Fibroblast of villous mesenchyme (primary cell): ENCODE data around the gene HSBP1. TPM values are rescaled to one million over a fixed set of nuclear protein-coding genes. Genes with fewer than 3 reads are reported as not detected.

Source experiments
- DNase-seq: peaks from one replicate; pipeline ENCODE4 v3.0.0-alpha.2; 2010; ENCODE audit warnings: low read depth
- H3K4me3 ChIP-seq: 2 replicates; pipeline ENCODE4 v1.5.1; 2011; ENCODE audit warnings: low read depth, mild to moderate bottlenecking, low read length
- total RNA-seq: library from RNA; depleted of rRNA; stranded (reverse); fragments of >200 nt; gene quantifications from 2 replicates; pipeline ENCODE4 v1.2.3, GENCODE V29; 2012
- TF ChIP-seq, protein P1 (sequence below): IDR thresholded peaks from 2 replicates; pipeline ENCODE4 v1.5.1; 2012; ENCODE audit warnings: low read depth, mild to moderate bottlenecking, low read length; ENCODE audit not compliant: insufficient read depth

Gene HSBP1
- total RNA-seq, 1 donor: 30.2 TPM

DNA sequence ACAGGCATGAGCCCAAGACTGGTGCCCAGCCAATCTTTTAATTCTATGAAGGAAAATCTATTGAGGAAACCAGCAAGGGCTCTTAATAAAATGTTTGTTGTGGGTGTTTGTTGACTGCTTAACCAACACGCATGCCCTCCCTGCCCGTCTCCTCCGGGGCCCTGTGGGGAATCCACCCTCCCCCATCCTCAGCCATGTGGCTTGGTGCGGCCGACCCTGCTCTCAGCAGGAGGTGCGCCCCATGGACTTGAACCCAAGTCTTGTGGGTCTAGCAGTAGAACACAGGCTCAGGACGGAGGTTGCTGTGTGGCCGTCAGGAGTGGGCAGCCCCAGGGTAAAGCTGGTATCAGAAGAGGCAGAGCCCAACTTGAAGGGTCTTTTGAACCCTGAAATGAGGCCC lies 46.1 kb downstream of the HSBP1 start:
- no peak overlapping the region for H3K4me3 ChIP-seq
- no peak for DNase-seq
- TF ChIP-seq, protein P1, sequence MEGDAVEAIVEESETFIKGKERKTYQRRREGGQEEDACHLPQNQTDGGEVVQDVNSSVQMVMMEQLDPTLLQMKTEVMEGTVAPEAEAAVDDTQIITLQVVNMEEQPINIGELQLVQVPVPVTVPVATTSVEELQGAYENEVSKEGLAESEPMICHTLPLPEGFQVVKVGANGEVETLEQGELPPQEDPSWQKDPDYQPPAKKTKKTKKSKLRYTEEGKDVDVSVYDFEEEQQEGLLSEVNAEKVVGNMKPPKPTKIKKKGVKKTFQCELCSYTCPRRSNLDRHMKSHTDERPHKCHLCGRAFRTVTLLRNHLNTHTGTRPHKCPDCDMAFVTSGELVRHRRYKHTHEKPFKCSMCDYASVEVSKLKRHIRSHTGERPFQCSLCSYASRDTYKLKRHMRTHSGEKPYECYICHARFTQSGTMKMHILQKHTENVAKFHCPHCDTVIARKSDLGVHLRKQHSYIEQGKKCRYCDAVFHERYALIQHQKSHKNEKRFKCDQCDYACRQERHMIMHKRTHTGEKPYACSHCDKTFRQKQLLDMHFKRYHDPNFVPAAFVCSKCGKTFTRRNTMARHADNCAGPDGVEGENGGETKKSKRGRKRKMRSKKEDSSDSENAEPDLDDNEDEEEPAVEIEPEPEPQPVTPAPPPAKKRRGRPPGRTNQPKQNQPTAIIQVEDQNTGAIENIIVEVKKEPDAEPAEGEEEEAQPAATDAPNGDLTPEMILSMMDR: no peak

GRCh38 chr16:83854420-83854819 lies 46.6 kb downstream of the HSBP1 start:
- no peak overlapping the region for H3K4me3 ChIP-seq
- TF ChIP-seq, protein P1: no peak
- DNase-seq: no peak

DNA sequence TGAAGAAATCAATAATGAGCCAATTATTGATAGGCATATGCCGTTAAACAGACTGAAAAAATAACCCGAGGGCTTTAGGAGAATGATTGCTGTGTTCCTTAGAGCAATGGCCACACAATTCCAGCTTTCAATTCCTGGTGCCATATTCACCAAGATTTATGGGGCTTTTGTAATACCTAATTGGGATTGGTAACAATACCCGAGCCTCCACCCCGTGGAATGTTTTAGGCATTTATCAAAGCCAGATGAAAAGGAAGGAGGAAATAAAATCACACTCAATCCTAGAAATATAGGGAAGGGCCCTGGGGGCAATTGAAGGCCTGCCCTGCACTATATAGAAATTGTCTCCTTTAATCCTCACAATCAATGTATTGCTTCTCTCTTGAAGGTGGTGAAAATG lies 49.0 kb downstream of the HSBP1 start:
- TF ChIP-seq, protein P1: no peak
- no peak for DNase-seq
- H3K4me3 ChIP-seq: no peak overlapping the region

- TF ChIP-seq, protein P1: no peak
- no peak for DNase-seq
- no peak overlapping the region for H3K4me3 ChIP-seq
Observed at GRCh38 chr16:83859265-83859664, 51.5 kb downstream of the HSBP1 start.

DNA sequence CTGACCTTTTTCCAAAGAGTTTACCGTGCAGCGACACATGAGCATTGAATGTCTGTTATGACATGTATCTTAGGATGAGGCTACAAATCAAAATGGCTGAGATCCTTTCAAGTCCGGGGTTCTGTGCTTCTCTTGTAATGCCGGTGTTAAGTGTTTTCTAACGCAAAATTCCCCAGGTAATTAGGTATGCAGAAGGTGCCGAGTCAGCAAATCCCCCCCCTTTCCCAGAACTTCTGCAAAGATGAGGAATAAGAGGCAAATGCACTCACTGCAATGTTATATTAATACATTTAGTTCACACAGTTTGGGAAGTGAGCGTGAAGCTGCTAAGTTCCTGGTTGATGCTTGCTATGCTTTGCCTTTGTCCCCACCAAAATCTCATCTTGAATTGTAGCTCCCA lies 54.9 kb downstream of the HSBP1 start:
- DNase-seq: no peak
- H3K4me3 ChIP-seq: no peak overlapping the region
- TF ChIP-seq, protein P1: no peak

DNA sequence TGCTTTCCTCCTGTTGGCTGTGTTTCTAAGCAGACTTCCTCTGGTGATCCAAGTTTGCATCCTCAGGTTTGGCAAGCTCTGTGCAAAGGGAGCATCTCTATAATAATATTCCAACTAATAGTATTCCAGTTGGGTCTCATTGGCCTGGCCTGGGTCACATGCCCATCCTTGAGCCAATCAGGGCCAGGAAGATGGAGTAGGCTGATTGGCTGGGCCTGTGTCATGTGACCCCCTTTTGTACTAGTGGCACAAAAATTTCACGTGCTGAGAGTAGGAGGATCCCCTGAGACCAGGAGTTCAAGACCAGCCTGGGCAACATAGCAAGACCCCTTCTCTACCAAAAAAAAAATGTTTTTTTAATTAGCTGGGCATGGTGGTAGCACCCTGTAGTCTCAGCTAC lies 55.9 kb downstream of the HSBP1 start:
- H3K4me3 ChIP-seq: no peak overlapping the region
- DNase-seq: no peak
- TF ChIP-seq, protein P1: no peak

Other genes starting within 250 kb of the HSBP1 start
- 2.6 and 3.2 TPM in 2 replicates for gene MLYCD, start 91.1 kb downstream of the HSBP1 start, total RNA-seq
- 3.2 and 6.5 TPM in 2 replicates for gene OSGIN1, start 145.3 kb downstream of the HSBP1 start, total RNA-seq
- not detected in 2 replicates for gene NECAB2, start 160.3 kb downstream of the HSBP1 start, total RNA-seq
- not detected in 2 replicates for gene SLC38A8, start 234.8 kb downstream of the HSBP1 start, total RNA-seq